SK-N-MC (cell line): Measurements from ENCODE around the gene UBE4A.

Experiments used
- DNase-seq: peaks from one replicate; pipeline ENCODE4 v3.0.0-alpha.2; 2011; ENCODE audit warnings: low read depth, low spot score
- H3K27ac ChIP-seq: fragments of 200-600 bp; sonication (generic); 2 replicates; pipeline ENCODE4 v1.5.1; 2016; ENCODE audit warnings: mixed run types
- H3K36me3 ChIP-seq: fragments of 200-600 bp; sonication (generic); 2 replicates; pipeline ENCODE4 v1.6.1; 2017; ENCODE audit warnings: antibody characterized with exemption, low read length, mixed read lengths; ENCODE audit not compliant: insufficient read depth
- H3K4me3 ChIP-seq: fragments of 200-600 bp; sonication (generic); 2 replicates; pipeline ENCODE4 v1.5.1; 2016
- H3K9ac ChIP-seq: fragments of 200-600 bp; sonication (generic); 2 replicates; pipeline ENCODE4 v1.8.0; 2017; ENCODE audit warnings: mixed run types, mixed read lengths; ENCODE audit not compliant: insufficient read length
- H3K9me3 ChIP-seq: fragments of 200-600 bp; sonication (generic); 2 replicates; pipeline ENCODE4 v1.6.1; 2017; ENCODE audit warnings: low read depth, mild to moderate bottlenecking, antibody characterized with exemption, low read length, moderate library complexity, mixed read lengths
- EZH2 ChIP-seq: fragments of 200-600 bp; sonication (generic); IDR thresholded peaks from one replicate; pipeline ENCODE4 v1.6.1; 2017; ENCODE audit warnings: antibody characterized with exemption
- FOXP2 ChIP-seq: optimal IDR thresholded peaks from 2 replicates; pipeline ENCODE3; 2011; ENCODE audit warnings: mild to moderate bottlenecking, moderate library complexity; ENCODE audit not compliant: insufficient read depth; ENCODE audit errors: extremely low read length, control extremely low read depth
- POLR2AphosphoS5 ChIP-seq: IDR thresholded peaks from 2 replicates; pipeline ENCODE4 v1.6.1; 2012; ENCODE audit warnings: mild to moderate bottlenecking, low read depth, low read length, borderline replicate concordance

The UBE4A gene

DNA sequence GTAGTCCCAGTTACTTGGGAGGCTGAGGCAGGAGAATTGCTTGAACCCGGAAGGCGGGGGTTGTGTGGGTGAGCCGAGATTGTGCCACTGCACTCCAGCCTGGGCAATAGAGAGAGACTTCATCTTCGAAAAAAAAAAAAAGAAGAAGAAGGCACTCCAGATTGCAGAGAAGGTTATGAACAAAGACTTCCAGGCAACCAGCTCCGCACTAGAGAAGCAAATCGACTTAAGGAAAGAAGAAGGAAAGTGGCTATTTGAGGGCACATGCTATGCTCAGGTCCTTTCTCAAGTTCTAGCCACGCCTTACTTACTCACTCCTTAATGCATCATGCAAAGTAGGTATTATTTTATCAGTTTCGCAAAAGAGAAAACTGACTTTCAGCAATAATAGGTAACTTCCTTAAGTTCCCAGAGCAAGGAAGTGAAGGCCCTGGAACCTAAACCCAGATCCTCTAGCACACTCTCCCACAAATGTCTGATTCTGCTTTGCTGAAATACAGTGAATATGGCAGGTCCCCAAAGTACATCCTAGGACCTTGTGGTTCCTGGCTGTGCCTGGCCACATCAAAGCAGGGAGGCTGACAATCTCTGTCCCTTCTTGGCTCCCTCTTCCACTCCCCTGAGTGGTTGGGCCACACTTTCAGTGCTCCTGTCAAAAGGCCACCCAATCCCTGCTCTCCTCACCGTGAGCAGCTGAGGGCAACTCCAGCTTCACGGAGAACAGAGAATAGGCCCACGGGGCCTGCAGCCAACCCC is 40.6 kb upstream of the UBE4A start:
- Histone ChIP-seq H3K4me3 (no peak overlapping the region), H3K27ac (no peak overlapping the region), H3K36me3 (no peaks in the 10 kb centered on the region), H3K9ac (no peak overlapping the region), H3K9me3 (no peaks in the 10 kb centered on the region)
- DNase-seq, result no peak
- no peak for TF ChIP-seq FOXP2
- TF ChIP-seq POLR2AphosphoS5, result no peak
- no peak for TF ChIP-seq EZH2

DNA sequence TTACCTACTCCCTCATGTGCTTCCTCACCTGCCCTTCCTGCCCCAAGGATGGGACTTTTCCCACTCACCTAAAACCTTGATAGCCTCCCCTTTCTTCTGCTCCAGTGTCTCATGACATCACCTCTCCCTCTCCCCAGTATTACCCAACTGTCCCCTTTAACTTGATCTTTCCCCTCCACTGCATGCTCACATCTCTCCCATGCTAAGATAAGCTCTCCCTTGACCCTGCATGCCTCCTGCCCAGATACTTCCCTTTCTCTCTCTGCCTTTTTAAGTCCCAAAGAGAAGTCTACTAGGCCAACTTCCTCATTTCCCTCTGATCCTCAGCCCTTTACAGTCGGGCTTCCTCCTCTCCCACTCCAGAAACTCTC is 40.1 kb upstream of the UBE4A start:
- Histone ChIP-seq H3K4me3 (no peak overlapping the region), H3K9ac (no peak overlapping the region), H3K27ac (no peak overlapping the region), H3K9me3 (no peaks in the 10 kb centered on the region), H3K36me3 (no peaks in the 10 kb centered on the region)
- TF ChIP-seq POLR2AphosphoS5 (no peak), FOXP2 (no peak), EZH2 (no peak)
- DNase-seq, result no peak

DNA sequence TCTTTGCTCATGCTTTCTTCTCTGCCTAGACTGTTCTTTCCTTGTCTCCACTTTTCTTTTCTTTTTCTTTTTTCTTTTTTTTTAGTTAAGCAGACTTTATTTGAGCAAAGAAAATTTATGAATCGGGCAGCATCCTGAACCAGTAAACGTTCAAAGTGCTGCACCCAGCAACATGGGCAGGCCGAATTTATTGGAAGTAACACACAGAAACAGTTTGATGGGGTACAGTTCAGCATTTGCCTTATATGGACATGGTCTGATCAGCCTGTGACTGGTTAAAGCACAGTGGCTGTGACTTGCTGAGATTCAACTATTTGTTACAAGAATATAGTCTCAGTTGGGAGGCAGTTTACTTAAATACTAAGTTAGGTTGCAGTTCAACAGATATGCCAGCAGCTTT is 38.9 kb upstream of the UBE4A start:
- TF ChIP-seq EZH2, result no peak
- no peak for TF ChIP-seq POLR2AphosphoS5
- no peak for TF ChIP-seq FOXP2
- H3K4me3 ChIP-seq, result no peak overlapping the region
- H3K27ac ChIP-seq, result no peak overlapping the region
- no peak overlapping the region for H3K9ac ChIP-seq
- H3K36me3 ChIP-seq, result no peaks in the 10 kb centered on the region
- no peak for DNase-seq
- no peaks in the 10 kb centered on the region for H3K9me3 ChIP-seq

DNA sequence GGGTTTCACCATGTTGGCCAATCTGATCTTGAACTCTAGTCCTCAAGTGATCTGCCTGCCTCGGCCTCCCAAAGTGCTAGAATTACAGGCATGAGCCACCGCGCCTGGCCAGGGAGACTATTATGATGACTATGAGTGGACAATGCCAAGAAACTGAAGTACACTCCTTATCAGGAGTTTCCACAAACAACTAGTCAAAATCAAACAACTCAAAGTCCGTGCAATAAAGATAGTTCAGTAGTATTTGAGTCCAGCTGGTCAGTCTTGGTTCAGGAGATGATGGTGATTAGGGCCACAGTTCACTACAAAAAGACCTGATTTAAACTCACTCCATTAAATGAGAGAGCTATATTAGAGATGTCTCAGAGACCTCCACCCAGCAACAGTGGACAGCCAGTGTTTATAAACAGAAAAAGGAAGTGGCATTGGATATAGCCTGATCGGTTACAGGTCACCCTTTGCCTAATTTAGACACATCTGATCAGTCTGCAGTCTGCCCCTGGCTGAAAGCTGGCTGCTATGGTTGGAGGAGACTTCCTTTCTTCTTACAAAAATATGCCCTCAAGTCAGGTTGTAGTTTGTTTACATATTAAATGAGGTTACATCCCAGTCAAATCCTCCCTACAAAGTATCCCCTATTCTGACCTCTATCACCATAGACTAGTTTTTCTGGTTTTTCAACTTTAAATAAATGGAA is 37.9 kb upstream of the UBE4A start:
- Histone ChIP-seq H3K36me3 (no peaks in the 10 kb centered on the region), H3K9ac (no peak overlapping the region), H3K4me3 (no peak overlapping the region), H3K27ac (no peak overlapping the region), H3K9me3 (no peaks in the 10 kb centered on the region)
- DNase-seq, result no peak
- TF ChIP-seq EZH2 (no peak), POLR2AphosphoS5 (no peak), FOXP2 (no peak)

DNA sequence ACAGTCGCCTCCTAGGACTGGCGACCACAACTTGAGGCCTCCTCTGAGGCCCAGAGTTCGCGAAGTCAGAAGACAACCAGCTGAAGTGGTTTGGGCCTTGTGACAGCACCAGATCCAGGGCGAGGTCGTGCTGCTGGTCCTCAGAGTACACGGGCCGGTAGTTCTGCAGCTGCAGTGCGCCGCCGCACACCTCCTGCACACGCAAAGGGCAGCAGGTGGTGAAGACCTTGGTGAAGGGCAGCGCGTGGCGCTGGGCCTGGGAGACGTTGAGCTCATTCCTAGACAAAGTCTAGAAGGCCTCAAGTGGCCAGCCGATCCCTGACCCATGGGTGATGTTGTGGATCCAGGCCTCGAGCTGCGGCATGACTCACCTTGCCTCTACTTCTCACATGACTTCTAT is 36.7 kb upstream of the UBE4A start:
- Histone ChIP-seq H3K36me3 (no peaks in the 10 kb centered on the region), H3K27ac (no peak overlapping the region), H3K4me3 (no peak overlapping the region), H3K9me3 (no peaks in the 10 kb centered on the region), H3K9ac (no peak overlapping the region)
- DNase-seq, result no peak
- TF ChIP-seq EZH2, result no peak
- TF ChIP-seq POLR2AphosphoS5, result no peak
- TF ChIP-seq FOXP2, result no peak

DNA sequence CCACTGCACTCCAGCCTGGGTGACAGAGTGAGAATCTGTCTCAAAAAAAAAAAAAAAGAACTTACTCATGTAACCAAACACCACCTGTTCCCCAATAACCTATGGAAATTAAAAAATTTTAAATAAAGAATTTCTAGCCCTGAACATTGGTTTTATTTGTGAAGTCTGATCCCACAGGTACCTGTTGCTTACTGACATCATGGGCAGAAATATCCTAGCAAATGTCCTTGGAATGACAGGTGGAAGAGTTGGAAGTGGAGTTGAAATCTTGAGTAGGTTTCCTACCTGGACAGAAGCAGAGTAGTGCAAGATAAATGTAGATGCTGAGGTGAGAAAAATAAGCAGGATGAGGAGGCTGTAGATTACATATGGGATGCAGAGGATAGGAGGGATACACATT is 34.1 kb upstream of the UBE4A start:
- Histone ChIP-seq H3K9ac (no peak overlapping the region), H3K9me3 (no peaks in the 10 kb centered on the region), H3K27ac (no peak overlapping the region), H3K4me3 (no peak overlapping the region), H3K36me3 (no peaks in the 10 kb centered on the region)
- TF ChIP-seq FOXP2, result no peak
- TF ChIP-seq EZH2, result no peak
- TF ChIP-seq POLR2AphosphoS5, result no peak
- DNase-seq, result no peak

DNA sequence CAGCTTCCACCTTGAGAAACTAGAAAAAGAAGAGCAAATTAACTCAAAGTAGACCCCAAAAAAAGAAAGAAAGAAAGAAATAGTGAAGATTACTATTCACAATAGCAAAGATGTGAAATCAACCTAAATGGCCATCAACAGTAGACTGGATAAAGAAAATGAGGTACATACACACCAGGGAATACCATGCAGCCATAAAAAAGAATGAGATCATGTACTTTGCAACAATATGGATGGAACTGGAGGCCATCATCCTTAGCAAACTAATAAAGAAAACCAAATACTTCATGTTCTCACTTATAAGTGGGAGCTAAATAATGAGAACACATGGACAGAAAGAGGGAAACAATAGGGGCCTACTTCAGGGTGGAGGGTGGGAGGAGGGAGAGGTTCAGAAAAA is 30.7 kb upstream of the UBE4A start:
- Histone ChIP-seq H3K27ac (no peak overlapping the region), H3K4me3 (no peak overlapping the region), H3K9me3 (no peaks in the 10 kb centered on the region), H3K36me3 (no peaks in the 10 kb centered on the region), H3K9ac (no peak overlapping the region)
- TF ChIP-seq EZH2 (no peak), FOXP2 (no peak), POLR2AphosphoS5 (no peak)
- DNase-seq, result no peak

DNA sequence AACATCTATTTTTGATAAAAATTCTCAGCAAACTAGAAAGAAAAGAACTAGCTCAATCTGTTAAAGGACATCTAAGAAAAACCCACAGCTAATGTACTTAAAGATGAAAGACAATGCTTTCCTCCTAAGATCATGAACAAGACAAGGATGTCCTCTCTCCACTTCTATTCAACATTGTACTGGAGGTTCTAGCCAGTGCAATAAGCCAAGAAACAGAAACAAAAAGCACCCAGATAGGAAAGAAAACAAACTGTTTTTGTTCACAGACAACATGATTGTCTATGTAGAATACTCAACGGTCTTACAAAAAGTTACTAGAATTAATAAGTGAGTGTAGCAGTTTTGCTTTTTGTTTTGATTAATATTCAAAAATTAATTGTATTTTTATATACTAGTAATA is 24.7 kb upstream of the UBE4A start:
- H3K4me3 ChIP-seq, result no peak overlapping the region
- DNase-seq, result no peak
- H3K9ac ChIP-seq, result no peak overlapping the region
- no peaks in the 10 kb centered on the region for H3K36me3 ChIP-seq
- no peak overlapping the region for H3K27ac ChIP-seq
- H3K9me3 ChIP-seq, result no peaks in the 10 kb centered on the region
- no peak for TF ChIP-seq EZH2
- no peak for TF ChIP-seq FOXP2
- TF ChIP-seq POLR2AphosphoS5, result no peak

DNA sequence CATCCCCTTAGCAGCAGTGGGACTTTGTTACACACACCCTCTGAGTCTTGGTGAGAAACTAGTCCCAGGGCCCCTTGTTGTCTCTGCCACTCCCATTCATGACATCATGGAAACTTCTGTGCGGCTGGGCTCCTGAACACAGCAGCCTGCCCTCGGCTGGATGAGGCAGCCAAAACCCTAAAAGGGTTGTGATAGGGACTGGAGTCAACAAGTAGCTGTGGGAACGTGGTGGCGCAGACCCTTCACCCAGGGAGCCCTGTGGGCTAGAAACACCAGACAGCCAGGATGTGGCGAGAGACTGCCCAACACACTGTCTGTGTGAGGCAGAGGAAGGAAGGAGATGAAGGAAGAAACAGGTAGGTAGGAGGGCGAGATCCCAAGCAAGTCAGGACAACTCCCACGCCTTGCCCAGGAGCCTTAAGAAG is 20.8 kb upstream of the UBE4A start:
- H3K4me3 ChIP-seq, result no peak overlapping the region
- H3K9ac ChIP-seq, result no peak overlapping the region
- H3K36me3 ChIP-seq, result no peaks in the 10 kb centered on the region
- no peak overlapping the region for H3K27ac ChIP-seq
- TF ChIP-seq FOXP2 (no peak), POLR2AphosphoS5 (no peak), EZH2 (no peak)
- DNase-seq, result no peak
- H3K9me3 ChIP-seq, result no peaks in the 10 kb centered on the region
